SU-DHL-6 (cell line): Measurements from ENCODE around the gene PLXDC2.

Experiments used
- EZH2phosphoT487 ChIP-seq: fragments of 200-600 bp; sonication (generic), shearing (Covaris generic); conservative IDR thresholded peaks from 2 replicates; pipeline ENCODE4 v1.6.1; 2018; ENCODE audit warnings: mild to moderate bottlenecking, antibody characterized with exemption, low read length, moderate library complexity, mixed read lengths
- TF ChIP-seq, protein P1 (sequence below): fragments of 200-600 bp; sonication (generic); IDR thresholded peaks from one replicate; pipeline ENCODE4 v1.5.1; 2017; ENCODE audit warnings: antibody characterized with exemption, mild to moderate bottlenecking, low read length, moderate library complexity; ENCODE audit not compliant: insufficient read depth, poor library complexity, severe bottlenecking

DNA sequence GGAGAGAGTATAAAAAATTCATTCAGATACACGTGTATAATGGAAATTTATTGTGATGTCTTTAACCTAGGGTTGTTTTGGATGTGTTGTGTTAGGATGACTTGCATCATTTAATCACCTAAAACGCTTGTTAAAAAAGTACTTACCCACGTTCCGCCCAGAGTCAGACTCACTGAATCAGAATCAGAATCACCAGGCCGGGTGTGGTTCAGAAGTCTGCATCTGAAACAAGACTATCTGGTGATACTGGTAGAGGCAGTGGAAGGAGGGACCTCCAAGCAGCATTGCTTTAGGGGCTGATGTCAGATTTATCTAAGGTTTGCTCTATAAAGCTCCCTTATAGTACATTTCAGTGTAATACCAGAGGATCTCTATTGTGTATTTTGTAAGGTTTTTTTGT is 20.5 kb upstream of the PLXDC2 start:
- TF ChIP-seq, protein P1, sequence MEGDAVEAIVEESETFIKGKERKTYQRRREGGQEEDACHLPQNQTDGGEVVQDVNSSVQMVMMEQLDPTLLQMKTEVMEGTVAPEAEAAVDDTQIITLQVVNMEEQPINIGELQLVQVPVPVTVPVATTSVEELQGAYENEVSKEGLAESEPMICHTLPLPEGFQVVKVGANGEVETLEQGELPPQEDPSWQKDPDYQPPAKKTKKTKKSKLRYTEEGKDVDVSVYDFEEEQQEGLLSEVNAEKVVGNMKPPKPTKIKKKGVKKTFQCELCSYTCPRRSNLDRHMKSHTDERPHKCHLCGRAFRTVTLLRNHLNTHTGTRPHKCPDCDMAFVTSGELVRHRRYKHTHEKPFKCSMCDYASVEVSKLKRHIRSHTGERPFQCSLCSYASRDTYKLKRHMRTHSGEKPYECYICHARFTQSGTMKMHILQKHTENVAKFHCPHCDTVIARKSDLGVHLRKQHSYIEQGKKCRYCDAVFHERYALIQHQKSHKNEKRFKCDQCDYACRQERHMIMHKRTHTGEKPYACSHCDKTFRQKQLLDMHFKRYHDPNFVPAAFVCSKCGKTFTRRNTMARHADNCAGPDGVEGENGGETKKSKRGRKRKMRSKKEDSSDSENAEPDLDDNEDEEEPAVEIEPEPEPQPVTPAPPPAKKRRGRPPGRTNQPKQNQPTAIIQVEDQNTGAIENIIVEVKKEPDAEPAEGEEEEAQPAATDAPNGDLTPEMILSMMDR: no peak
- no peak for TF ChIP-seq EZH2phosphoT487
